GM12801 (cell line): ENCODE results near the gene NHSL2.

ENCODE experiments used
- CTCF ChIP-seq: IDR thresholded peaks from one replicate; pipeline ENCODE4 v1.5.1; 2011; ENCODE audit warnings: control low read depth; ENCODE audit not compliant: insufficient read length; ENCODE audit errors: extremely low read depth

Gene NHSL2

GRCh38 chrX:71928856-71929255, 18.2 kb downstream of the NHSL2 start:
- no peak for TF ChIP-seq CTCF

GRCh38 chrX:71930298-71930697, 19.7 kb downstream of the NHSL2 start:
- no peak for TF ChIP-seq CTCF

GRCh38 chrX:71935476-71935875, 24.8 kb downstream of the NHSL2 start:
- no peak for TF ChIP-seq CTCF

GRCh38 chrX:71936632-71937031, 26.0 kb downstream of the NHSL2 start:
- TF ChIP-seq CTCF = no peak

GRCh38 chrX:71938371-71938770, 27.7 kb downstream of the NHSL2 start:
- no peak for TF ChIP-seq CTCF

- no peak for TF ChIP-seq CTCF
Observed at GRCh38 chrX:71941145-71941544, 30.5 kb downstream of the NHSL2 start.

GRCh38 chrX:71941776-71942175, 31.1 kb downstream of the NHSL2 start:
- TF ChIP-seq CTCF = no peak

GRCh38 chrX:71944369-71944768, 33.7 kb downstream of the NHSL2 start:
- no peak for TF ChIP-seq CTCF
